Measurements from ENCODE around the gene EXOC4. TPM values are rescaled to one million over a fixed set of nuclear protein-coding genes. Genes with fewer than 3 reads are reported as not detected.

Gene EXOC4
- total and polyA plus RNA-seq, 2 donors (not counting 3 experiments of a cell fraction or from before 2014, with no cell fraction given) = 20.3 to 73.1 TPM

DNA sequence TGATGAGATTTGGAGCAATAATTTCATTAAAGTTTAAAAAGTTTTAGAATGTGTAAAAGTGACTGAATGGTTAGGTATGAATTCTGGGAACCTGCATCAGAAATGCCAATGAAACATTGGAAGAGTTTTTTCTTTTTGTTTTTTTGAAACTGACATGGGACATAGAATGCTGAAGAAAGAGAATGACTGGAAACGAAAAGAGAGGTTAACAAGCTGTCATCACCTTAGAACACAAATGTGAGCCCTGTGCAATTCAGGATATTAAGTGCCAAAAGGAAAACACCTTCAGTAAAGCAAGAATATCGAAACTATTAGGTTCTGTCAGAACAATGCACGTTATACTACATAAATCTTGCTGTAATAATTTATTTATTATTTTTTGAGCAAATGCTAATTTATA is 12.6 kb upstream of the EXOC4 start:
- H2AFZ ChIP-seq (ENCODE audit: low read depth, low read length) = no peak overlapping the region
- TF ChIP-seq JUN (IDR thresholded peaks at IDR 0.05; ENCODE audit: borderline replicate concordance, insufficient read depth, insufficient read length, low read depth) = no peak
- TF ChIP-seq, protein P1, sequence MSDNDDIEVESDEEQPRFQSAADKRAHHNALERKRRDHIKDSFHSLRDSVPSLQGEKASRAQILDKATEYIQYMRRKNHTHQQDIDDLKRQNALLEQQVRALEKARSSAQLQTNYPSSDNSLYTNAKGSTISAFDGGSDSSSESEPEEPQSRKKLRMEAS (IDR thresholded peaks at IDR 0.05; ENCODE audit: insufficient read depth, insufficient read length) = no peak
- no peaks in the 10 kb centered on the region for H3K9me3 ChIP-seq (replicated peaks; ENCODE audit: control insufficient read depth, insufficient read depth, low read length)
- no peaks in the 10 kb centered on the region for H3K79me2 ChIP-seq (ENCODE audit: control insufficient read depth, insufficient read depth, low read length)
- H3K4me3 ChIP-seq (replicated peaks in 1 of 3; ENCODE audit: insufficient read depth in 1 of 3, low read depth in 1 of 3, low read length in 3 of 3) = no peak overlapping the region
- H3K27ac ChIP-seq (ENCODE audit: insufficient read depth, low read depth, low read length) = no peak overlapping the region
- no peak overlapping the region for H3K4me2 ChIP-seq (ENCODE audit: insufficient read depth, low read length)
- no peaks in the 10 kb centered on the region for H3K9me1 ChIP-seq (replicated peaks; ENCODE audit: control insufficient read depth, extremely low read depth, insufficient read depth, low read length)
- peaks cover 7% of the 10 kb centered on the region for H3K4me1 ChIP-seq (ENCODE audit: control insufficient read depth, extremely low read depth, insufficient read depth, low read length)
- H4K20me1 ChIP-seq (replicated peaks; ENCODE audit: control insufficient read depth, extremely low read depth, insufficient read depth, low read length) = no peaks in the 10 kb centered on the region
- intact Hi-C loops (cut with micrococcal nuclease) = no loop called here
- H3K36me3 ChIP-seq (ENCODE audit: control insufficient read depth in 2 of 2, extremely low read depth in 1 of 2, insufficient read depth in 2 of 2, low read length in 2 of 2) = no peaks in the 10 kb centered on the region
- DNase-seq (ENCODE audit: low read depth, low spot score) (no peak), FAIRE-seq (peak; percentile 50)
- no peak overlapping the region for H3K9ac ChIP-seq (replicated peaks; ENCODE audit: extremely low read depth, insufficient read depth, low read length)
- ChIA-PET POLR2A (no interaction called here), CTCF (interaction anchor here (1.2 kb wide), 1 partner anchor 10 kb away, joined by 3 read pairs; no protein-coding TSS in a partner anchor)
- no TSS peak for BruUV-seq (replicated peaks)
- dilution Hi-C loops (cut with MboI; ENCODE audit: extremely low pct_ligation_motif_present, low sequenced_read_pairs) = no loop called here
- H3K27me3 ChIP-seq (ENCODE audit: control insufficient read depth in 2 of 2, insufficient read depth in 2 of 2, low read length in 2 of 2) = peaks cover 12 to 16% of the 10 kb centered on the region in 2 experiments

DNA sequence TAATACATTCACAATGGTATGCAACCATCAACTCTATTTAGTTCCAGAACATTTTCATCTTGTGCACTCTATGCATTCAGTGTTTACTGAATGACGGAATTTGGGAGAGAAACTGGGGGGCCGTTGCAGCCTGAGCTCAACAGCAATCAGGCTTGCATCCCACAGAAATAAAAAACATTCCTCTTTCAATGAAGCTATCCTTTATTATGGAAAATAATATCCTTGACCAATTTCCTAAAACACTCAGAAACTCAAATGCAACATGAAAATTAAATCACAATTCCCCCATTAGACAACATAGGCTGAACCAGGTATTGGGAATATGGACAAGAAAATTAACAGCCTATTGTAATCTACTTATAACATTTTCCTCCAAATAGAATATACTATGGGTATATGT is 6.3 kb upstream of the EXOC4 start:
- H2AFZ ChIP-seq (ENCODE audit: low read depth, low read length) = no peak overlapping the region
- H3K79me2 ChIP-seq (ENCODE audit: control insufficient read depth, insufficient read depth, low read length) = no peaks in the 10 kb centered on the region
- no peak for TF ChIP-seq FOS (IDR thresholded peaks at IDR 0.05; ENCODE audit: borderline replicate concordance, insufficient read depth, low read length)
- no peaks in the 10 kb centered on the region for H3K9me3 ChIP-seq (replicated peaks; ENCODE audit: control insufficient read depth, insufficient read depth, low read length)
- peaks cover 9 to 11% of the 10 kb centered on the region in 2 experiments for H3K27me3 ChIP-seq (ENCODE audit: control insufficient read depth in 2 of 2, insufficient read depth in 2 of 2, low read length in 2 of 2)
- no peaks in the 10 kb centered on the region for H3K9me1 ChIP-seq (replicated peaks; ENCODE audit: control insufficient read depth, extremely low read depth, insufficient read depth, low read length)
- no peak overlapping the region for H3K4me2 ChIP-seq (ENCODE audit: insufficient read depth, low read length)
- no peaks in the 10 kb centered on the region for H3K4me1 ChIP-seq (ENCODE audit: control insufficient read depth, extremely low read depth, insufficient read depth, low read length)
- DNase-seq (ENCODE audit: low read depth, low spot score) (no peak), FAIRE-seq (no peak)
- no peaks in the 10 kb centered on the region for H3K36me3 ChIP-seq (ENCODE audit: control insufficient read depth in 2 of 2, extremely low read depth in 1 of 2, insufficient read depth in 2 of 2, low read length in 2 of 2)
- no peaks in the 10 kb centered on the region for H4K20me1 ChIP-seq (replicated peaks; ENCODE audit: control insufficient read depth, extremely low read depth, insufficient read depth, low read length)
- CTCF ChIA-PET = interaction anchor here (1.2 to 1.3 kb wide), 3 partner anchors 9 to 188 kb away, joined by 3 to 5 read pairs (median 3); no protein-coding TSS in a partner anchor
- no peak overlapping the region for H3K27ac ChIP-seq (ENCODE audit: insufficient read depth, low read depth, low read length)
- H3K9ac ChIP-seq (replicated peaks; ENCODE audit: extremely low read depth, insufficient read depth, low read length) = no peak overlapping the region
- dilution Hi-C loops (cut with MboI; ENCODE audit: extremely low pct_ligation_motif_present, low sequenced_read_pairs) (no loop called here), intact Hi-C loops (cut with micrococcal nuclease) (no loop called here)
- no TSS peak for BruUV-seq (replicated peaks)
- POLR2A ChIA-PET = no interaction called here
- no peak overlapping the region for H3K4me3 ChIP-seq (replicated peaks in 1 of 3; ENCODE audit: insufficient read depth in 1 of 3, low read depth in 1 of 3, low read length in 3 of 3)
